ENCODE measurements around the gene TES.

DNA sequence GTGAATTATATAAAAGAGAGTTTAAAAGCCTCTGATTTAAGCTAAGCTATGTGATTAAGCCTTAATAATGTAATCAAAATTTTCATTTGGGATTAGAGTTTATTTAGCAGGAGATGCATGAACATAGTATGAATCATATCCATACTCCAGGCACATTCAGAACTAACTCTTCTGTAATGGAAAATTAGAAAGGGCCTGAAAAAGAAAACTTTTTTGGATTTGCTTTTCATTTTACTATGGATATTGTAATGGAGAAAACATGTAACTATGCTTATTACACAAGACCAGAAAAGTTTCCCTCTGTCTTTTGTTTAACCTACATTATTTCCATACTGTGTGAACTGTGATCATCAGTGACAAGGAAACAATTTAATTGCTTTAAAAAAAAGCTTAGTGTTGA, 22.0 kb downstream of the TES start:
- TF ChIP-seq, protein P1, sequence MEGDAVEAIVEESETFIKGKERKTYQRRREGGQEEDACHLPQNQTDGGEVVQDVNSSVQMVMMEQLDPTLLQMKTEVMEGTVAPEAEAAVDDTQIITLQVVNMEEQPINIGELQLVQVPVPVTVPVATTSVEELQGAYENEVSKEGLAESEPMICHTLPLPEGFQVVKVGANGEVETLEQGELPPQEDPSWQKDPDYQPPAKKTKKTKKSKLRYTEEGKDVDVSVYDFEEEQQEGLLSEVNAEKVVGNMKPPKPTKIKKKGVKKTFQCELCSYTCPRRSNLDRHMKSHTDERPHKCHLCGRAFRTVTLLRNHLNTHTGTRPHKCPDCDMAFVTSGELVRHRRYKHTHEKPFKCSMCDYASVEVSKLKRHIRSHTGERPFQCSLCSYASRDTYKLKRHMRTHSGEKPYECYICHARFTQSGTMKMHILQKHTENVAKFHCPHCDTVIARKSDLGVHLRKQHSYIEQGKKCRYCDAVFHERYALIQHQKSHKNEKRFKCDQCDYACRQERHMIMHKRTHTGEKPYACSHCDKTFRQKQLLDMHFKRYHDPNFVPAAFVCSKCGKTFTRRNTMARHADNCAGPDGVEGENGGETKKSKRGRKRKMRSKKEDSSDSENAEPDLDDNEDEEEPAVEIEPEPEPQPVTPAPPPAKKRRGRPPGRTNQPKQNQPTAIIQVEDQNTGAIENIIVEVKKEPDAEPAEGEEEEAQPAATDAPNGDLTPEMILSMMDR (conservative IDR thresholded peaks at IDR 0.05; ENCODE audit: low read depth, low read length) = no peak
- TF ChIP-seq EZH2 (IDR thresholded peaks at IDR 0.05; ENCODE audit: low read length, unreplicated experiment) = no peak
